Measurements from ENCODE around the gene BAIAP2L2.

DNA sequence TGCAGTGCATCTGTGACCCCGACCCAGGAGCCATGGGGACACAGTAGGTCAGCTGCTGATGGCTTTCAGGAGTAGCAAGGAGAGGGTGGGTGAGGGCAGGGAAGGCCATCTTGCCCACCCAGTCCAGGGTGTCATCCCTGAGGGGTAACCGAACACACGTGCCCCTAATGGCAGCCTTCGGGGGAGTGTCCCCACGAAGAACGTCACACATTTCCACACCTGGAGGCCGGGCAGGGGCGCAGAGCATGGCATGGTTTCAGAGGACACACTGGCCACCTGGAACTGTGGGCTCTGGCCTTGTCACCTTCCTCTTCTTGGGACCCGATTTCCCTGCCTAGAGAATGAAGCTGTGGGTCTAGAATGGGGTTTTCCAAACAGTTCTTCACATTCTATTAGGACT lies 19.4 kb upstream of the BAIAP2L2 start:
- TF ChIP-seq, protein P1, sequence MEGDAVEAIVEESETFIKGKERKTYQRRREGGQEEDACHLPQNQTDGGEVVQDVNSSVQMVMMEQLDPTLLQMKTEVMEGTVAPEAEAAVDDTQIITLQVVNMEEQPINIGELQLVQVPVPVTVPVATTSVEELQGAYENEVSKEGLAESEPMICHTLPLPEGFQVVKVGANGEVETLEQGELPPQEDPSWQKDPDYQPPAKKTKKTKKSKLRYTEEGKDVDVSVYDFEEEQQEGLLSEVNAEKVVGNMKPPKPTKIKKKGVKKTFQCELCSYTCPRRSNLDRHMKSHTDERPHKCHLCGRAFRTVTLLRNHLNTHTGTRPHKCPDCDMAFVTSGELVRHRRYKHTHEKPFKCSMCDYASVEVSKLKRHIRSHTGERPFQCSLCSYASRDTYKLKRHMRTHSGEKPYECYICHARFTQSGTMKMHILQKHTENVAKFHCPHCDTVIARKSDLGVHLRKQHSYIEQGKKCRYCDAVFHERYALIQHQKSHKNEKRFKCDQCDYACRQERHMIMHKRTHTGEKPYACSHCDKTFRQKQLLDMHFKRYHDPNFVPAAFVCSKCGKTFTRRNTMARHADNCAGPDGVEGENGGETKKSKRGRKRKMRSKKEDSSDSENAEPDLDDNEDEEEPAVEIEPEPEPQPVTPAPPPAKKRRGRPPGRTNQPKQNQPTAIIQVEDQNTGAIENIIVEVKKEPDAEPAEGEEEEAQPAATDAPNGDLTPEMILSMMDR (IDR thresholded peaks at IDR 0.05): no peak
- TF ChIP-seq POLR2A (IDR thresholded peaks at IDR 0.05) (no peak), POLR2AphosphoS5 (IDR thresholded peaks at IDR 0.05) (no peak)
